ENCODE measurements around the gene TTC12.

Gene TTC12, protein sequence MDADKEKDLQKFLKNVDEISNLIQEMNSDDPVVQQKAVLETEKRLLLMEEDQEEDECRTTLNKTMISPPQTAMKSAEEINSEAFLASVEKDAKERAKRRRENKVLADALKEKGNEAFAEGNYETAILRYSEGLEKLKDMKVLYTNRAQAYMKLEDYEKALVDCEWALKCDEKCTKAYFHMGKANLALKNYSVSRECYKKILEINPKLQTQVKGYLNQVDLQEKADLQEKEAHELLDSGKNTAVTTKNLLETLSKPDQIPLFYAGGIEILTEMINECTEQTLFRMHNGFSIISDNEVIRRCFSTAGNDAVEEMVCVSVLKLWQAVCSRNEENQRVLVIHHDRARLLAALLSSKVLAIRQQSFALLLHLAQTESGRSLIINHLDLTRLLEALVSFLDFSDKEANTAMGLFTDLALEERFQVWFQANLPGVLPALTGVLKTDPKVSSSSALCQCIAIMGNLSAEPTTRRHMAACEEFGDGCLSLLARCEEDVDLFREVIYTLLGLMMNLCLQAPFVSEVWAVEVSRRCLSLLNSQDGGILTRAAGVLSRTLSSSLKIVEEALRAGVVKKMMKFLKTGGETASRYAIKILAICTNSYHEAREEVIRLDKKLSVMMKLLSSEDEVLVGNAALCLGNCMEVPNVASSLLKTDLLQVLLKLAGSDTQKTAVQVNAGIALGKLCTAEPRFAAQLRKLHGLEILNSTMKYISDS

DNA sequence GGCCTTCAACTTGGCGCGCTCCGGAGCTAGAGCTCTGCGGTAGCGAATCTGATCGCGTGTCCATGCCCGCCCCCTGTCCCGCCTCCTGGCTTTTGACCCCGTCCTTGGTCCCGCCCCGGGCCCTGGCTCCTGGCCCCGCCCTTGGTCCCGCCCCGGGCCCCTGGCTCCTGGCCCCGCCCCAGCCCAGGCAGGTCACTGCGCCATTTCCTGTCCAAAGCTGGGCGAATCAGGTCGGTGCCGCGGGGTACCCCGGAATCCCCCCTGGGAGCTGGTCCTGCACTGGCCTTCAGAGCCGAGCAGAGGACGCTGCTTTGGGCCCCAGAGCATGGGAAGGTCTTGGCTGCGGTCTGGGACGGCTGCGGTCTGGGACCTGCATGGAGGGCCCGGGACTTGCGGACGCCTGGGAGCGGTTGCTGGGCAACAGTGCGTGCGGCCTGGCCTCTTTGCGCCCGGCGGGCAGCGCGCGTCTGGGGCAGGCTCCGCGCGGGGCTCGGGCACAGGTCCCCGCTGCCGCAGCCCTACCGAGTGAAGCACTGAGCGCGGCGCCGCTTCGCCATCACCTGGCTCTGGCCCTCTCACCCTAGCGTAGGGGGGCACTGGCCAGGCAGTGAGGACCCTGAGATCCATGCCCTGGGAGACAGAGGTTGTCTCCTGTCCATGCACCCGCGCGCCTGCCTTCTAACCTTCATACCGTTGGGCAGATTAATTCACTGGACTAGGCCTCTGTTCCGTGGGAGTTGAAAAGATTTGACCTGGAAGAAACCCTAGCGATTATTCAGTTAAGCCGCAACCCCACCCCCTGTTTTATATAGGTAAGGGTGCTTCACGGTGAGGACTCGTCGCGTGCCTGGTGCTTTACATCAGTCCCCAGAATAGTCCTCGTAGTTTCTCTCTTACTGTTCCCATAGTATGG, at the start of gene TTC12:
TSS of gene TTC12 (plus strand) at position 195 of the 913 bp plus-strand sequence. CDS start 1,675 bp downstream, outside the sequence.
- peak; percentile 97 for DNase-seq (ENCODE audit: low spot score)

DNA sequence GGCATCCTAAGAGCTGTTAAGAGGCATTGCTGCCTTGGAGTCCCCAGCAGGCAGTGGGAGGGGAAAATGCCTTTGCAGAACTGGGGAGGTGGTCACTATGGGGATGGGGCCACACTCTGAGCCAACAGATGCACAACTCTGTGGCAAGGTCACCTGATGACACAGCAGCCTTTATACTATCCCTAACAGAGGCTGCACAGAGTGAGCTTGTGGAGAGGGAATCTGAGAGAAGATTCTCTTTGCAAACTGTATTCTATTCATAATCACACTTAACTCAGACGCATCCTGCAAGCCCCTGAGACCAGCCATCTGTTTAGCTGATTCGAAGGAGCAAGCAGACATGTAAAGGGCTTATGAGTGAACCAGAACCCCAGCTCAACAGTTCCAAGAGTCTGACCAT, 49.0 kb upstream of the TTC12 start:
- DNase-seq (ENCODE audit: low spot score) = no peak

DNA sequence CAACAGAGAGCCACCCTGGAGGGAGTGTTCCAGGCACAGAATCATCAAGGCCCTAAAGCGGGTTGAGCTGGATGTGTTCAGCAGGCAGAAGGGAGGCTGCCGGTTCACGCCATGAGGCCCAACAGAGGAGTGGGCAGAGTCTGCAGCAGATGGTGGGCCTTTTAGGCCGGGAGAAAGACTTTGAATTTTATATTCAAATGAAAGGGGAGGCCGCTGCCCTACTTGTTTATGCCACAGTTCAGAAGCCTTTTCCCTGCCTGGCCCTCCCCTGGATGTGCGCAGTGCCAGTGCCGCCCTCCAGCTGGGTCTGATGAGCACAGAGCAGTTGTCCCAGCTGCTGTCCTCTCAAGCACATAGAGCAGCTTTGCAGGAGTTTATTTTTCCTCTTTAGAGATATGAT, 46.9 kb upstream of the TTC12 start:
- DNase-seq (ENCODE audit: low spot score) = no peak

DNA sequence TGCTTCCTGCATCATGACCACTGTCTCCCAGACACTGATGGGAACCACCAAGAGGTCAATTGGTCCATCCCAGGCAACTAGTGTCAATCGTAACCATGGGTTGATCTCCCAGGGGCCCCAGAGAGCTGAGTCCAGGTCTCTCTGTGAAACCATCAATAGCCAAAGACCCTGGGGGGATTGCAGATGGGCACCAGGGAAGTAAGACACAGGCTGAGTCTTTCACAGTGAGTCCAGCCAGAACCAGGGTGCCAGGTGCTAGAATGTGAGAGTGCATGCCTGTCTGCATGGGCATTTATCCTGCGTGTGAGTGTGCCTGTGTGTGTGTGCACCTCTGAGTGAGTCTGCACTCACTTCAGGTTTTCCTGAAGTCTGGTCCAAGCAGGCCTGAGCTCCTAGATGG, 45.3 kb upstream of the TTC12 start:
- no peak for DNase-seq (ENCODE audit: low spot score)

DNA sequence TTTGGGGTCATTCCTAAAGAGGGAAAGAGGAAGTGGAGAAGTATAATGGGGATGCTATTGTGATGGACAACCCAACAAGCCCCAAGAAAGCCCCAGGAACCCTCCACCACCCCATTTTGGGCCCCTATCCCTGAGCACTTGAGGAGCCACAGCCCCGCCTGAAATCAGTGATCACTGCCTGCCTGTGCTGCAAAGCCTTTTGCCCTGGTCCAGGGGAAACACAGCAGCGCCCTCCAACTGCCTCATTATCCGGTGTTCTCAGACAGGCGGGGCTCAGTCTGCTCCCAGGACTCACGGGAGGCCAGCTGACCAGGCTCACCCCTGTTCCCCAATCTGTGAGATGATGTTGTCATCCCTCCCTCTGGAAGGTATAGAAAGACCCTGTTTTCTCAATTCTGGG, 44.7 kb upstream of the TTC12 start:
- no peak for DNase-seq (ENCODE audit: low spot score)

DNA sequence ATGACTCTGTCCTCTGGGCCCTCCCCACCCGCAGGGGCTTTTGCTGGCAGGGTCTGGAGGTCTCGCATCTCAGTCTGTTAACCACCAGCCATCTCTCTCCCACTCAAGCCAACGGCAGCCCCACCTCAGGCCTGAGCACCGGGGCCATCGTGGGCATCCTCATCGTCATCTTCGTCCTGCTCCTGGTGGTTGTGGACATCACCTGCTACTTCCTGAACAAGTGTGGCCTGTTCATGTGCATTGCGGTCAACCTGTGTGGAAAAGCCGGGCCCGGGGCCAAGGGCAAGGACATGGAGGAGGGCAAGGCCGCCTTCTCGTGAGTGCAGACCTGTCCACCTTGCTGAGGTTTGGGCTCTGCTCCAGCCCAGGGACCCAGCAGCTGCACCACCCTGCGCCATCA, 44.3 kb upstream of the TTC12 start:
- no peak for DNase-seq (ENCODE audit: low spot score)

DNA sequence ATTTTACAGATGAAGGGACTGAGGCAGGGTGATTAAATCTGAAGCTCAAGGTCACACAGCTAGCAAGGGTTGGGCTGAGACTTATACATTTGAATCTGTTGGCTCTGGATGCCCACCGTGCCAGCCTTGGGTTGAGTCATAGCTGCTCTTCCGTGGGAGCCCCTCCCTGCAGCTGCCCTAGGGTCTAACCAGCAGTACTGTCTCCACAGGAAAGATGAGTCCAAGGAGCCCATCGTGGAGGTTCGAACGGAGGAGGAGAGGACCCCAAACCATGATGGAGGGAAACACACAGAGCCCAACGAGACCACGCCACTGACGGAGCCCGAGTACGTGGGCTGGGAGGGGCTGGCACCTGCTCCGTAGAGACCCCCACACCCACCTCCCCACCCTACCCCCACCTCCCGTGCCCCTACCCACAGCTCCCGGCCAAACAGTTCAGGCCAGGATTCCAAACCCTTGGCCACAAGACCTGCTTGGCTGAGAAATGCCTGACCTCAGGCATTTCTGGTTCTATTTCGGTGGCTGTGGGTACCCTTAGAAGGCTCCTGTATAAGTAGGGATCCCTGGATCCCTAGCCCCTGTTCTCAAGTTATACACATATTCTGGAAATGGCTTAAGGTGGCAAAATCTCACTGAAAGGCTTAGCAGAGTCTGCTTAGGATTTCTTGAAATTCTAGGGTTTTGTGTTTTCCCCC, 42.7 kb upstream of the TTC12 start:
- no peak for DNase-seq (ENCODE audit: low spot score)

DNA sequence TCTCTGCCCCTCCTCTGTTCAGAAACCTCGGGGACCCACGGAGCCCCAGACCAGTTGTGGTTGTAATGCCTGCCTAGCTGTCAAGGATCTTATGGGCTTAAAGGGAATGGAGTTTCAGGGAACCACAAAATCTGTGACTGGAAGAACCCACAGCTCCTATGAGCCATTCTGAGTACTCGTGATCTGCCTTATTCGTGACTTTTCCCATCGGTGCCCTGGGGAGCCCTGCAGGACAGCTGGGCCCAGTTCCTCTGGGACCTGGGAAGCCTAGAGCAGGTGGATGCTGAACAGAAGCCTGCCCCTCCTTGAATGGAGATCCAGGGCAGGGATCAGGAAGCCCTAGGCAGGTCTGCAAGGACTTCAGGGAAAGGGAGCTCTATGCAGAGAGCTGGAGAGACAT, 42.1 kb upstream of the TTC12 start:
- no peak for DNase-seq (ENCODE audit: low spot score)

DNA sequence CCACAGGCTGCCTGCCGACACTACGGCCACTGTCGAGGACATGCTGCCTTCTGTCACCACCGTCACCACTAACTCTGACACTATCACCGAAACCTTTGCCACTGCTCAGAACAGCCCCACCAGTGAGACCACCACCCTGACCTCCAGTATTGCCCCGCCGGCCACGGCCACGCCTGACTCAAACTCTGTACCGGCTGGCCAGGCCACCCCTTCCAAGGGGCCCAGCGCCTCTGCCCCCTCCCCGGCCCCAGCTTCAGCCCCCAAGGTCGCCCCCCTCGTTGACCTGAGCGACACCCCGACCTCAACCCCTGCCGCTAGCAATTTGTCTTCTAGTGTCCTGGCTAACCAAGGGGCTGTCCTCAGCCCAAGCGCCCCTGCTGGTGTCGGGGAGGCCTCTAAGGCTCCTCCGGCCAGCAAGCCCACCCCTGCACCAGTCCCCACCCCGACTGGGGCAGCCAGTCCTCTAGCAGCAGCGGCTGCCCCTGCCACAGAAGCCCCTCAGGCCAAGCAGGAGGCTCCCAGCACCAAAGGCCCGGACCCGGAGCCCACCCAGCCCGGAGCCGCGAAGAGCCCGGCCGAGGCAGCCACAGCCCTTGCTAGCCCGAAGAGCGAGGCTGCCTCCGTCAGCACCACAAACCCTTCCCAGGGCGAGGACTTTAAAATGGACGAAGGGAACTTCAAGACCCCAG, 41.3 kb upstream of the TTC12 start:
- no peak for DNase-seq (ENCODE audit: low spot score)

DNA sequence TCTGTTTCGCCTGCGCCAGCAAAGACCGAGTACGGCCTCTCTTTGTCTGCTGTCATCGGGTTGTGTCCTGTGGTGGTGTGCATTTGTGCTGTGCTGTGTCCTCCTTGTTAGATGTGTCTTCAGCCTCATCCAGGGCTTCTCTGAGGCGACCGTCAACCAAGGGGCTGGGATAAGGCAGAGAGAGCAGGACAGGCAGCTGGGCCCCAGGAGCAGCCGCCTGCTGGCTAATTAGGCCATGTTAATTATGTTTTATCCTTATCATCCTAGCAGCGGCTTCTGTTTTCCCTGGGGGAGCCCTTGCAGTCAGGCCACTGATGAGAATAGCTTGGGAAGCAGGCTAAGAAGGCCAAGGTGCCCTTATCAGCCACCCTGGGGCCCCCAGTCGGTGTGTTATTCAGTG, 40.7 kb upstream of the TTC12 start:
- DNase-seq (ENCODE audit: low spot score) = no peak

DNA sequence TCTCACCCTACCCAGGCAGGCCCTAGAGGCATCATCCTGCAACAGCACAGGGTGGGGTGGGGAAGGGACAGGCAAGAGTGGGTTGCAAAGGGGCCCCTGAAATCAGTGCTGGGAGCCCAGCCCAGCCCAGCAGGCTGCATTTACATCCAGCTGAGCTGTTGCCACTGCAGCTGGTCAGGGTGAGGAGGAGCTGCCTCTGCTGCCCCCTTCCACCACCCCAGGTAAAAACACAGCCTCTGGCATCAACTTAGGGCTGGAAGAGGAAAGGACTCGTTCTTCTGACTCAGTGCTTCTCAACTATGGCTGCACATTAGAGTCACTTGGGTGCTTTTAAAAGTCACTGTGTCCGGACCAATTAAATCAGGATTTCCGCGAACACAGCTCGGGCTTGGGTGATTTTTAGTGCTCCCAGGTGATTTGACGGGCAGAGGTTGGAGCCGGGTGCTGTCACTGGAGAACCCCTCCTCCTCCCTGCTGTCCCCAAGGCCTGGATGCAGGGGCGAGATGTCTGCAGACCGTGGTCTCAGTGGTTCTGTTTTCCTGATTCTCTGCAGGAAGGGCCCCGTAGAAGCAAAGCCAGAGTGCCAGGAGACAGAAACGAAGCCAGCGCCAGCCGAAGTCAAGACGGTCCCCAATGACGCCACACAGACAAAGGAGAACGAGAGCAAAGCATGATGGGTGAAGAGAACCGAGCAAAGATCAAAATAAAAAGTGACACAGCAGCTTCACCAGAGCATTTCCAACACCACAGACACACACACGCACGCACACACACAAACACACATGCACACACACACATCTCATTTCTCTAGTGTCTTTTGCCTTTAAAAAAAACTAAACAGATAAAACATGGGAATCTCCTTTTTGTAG, 39.4 kb upstream of the TTC12 start:
- DNase-seq (ENCODE audit: low spot score) = no peak

DNA sequence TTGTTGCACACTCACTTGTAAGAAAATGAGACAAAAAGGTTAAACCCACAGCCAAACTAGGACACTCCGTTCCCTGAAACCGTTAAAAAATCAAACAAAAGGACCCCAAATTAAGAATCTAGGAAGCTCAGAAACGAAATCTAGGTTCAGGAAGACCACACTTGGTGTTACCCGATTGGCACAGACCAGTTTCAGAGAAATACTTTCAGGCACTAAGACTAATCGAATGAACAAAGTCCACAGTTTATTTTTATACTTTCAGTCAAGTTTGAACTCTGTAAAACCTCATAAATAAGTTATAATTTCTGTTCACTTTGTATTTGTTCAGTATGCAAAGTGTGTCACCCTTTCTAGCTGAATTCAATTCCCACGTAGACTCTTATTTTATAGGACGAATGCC, 38.8 kb upstream of the TTC12 start:
- DNase-seq (ENCODE audit: low spot score) = no peak

DNA sequence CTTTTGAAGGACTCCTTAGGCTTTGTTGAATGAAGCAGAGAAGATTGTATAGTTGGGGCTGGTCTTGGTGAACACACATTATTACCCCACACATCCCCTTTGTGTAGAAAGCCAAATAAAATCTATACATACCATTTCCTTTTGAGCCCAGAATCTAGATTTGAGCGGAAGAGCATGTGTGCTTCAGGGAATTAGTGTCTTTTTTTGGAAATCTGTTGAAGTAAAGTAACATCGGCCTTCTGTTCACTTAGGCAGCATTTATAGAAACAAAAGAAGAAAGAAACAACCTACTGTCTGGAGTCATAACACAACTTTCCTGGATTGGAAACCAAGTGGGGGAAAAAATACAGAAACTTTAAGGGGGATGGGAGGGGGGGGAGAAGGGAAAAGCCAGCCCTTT, 37.9 kb upstream of the TTC12 start:
- no peak for DNase-seq (ENCODE audit: low spot score)

DNA sequence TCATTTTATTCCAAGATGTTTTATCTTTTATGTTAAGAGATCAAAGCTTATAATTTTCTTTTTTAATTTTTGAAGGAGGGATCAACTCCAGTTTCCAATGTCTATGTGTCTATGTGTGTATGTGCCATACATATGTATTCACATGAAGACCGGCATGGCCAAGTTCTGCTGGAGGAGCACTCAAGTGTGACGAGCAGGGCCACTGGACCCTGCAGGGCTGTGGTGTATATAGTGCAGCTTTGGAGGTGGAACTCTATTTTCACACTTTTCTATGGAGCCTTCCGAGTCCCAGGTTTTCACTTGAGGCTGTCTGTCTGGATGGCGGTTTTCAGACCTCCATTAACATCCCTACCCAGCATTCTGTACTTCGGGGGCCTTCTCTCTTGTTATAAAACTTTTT, 36.5 kb upstream of the TTC12 start:
- DNase-seq (ENCODE audit: low spot score) = no peak

DNA sequence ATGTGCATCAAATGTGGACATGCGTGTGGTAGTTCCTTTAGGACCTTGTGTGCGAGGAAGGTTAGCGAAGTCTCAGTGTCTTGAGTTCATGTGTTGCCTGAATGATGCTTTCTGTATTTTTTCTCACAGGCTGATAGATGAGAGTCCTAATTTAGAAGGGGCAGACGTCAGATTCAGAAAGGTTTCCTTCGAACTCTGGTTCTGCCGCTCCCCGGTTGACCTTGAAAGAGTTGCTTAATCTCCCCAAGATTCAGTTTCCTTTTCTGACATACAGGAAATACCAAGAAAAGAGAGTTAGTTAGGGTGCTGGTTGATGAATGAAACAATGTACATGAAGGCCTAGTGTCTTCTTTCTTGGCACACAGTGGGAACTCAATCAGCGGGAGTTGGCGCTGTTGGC, 35.9 kb upstream of the TTC12 start:
- no peak for DNase-seq (ENCODE audit: low spot score)

DNA sequence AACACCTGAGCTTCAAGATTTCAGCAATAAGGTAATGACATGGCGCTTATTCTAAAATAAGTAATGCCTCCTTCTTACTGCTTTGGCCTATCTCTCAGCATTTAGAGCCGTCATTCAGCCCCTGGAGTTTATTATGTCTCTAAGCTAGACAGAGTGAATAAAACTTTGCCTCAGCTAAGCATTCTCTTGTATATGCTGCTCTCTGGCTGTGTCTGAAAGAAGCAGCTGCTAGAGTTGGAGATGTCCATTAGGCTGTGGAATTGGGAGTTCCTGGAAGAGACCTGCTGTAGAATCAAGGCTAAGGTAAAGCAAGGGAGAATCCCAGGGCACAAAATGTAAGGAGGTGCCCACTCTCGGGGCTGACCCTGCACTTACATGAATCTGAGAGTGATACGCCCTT, 35.5 kb upstream of the TTC12 start:
- DNase-seq (ENCODE audit: low spot score) = no peak

DNA sequence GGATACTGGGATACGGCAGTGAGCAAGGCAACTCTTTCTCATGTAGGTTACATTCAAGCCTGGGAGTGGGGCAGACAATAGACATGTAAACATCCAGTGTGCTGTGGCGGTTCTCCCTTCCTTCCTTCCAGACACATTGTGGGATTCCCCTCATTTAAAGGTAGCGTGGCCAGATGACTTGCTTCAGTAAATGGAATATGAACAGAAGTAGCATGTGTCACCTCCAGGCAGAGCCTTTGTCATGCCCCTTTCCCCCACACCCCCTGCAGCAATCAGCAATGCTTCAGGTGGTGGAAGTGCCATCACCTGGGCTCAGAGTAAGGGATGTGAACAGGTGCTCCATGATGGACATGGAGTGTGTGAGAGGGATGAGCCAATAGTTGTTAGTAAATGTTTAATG, 34.8 kb upstream of the TTC12 start:
- no peak for DNase-seq (ENCODE audit: low spot score)

DNA sequence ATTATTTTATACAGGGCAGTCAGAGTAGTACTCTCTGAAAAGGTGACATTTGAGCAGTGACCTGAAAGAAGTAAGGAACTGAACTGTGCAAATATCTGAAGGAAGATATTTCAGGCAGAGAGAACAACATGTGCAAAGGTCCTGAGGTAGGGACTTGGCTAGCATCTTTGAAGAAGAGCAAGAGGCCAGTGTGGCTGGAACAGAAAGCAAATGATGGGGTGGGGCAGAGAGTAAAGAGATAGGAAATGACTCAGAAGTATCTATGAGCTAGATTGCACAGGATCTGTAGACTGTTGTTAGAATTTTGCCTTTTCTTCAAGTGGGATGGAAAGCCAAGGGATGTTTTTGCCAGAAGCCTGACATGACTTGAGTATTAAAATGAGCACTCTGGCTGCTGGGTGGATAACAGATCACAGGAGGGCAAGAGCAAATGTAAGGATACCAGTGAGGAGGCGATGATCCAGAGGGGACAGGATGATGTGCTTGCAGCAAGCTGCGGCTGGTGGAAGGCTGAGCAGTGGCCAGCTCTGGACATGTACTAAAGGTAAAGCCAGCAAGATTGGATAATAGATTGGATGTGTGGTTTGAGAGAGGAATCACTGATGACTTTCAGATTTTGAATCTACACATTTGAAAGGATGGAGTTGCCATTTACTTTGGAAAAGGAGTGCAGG, 33.2 kb upstream of the TTC12 start:
- DNase-seq (ENCODE audit: low spot score) = no peak

DNA sequence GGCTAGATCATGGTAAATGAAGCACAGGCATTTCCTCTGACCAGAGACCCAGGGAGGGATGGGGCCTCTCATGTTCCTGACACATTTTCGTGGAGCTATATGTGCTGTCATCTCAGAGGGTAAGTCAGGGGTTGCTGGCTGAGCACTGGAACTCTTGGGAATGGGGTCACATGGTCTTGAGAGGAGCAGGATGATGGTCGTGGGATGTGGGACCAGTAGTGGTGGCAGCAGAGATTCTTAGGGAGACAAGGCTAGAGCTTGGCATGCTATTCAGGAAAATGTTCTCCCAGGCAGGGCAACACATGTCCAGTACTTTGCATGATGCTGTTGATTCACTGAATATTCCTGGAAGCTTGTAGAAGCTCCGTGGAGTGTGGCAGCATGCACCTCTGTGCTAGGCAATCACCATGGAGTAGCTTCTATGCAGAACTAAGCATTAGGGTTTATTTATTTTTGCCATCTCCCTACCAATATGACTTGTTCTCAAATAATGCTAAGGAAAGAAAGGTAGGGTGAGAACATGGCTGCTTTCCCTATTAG, 31.4 kb upstream of the TTC12 start:
- DNase-seq (ENCODE audit: low spot score) = no peak

DNA sequence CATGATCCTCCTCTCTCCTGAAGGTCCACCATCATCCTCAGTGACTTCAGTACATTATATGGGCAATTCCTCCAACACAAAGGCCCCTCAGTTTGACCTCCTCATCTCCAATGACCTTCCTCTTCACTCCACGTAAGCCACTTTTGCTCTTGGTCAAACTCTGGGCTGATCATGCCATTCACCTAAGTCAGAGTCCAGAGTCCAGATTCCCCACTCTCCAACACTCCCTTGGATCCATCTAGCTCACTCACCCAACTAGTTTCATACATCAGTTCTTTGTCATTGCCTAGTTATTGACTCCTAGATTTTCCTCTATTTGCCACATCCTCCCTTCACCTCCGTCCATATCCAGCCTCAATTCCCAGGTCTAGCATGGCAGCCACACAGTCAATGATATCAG, 30.5 kb upstream of the TTC12 start:
- no peak for DNase-seq (ENCODE audit: low spot score)

Measured in AG20443 (cell line).